Suppressor macrophage treated with lipopolysaccharide for 4 hours (primary cell): ENCODE results near the gene FPGS.

ENCODE experiments used
- DNase-seq: peaks from one replicate; pipeline ENCODE4 v3.0.0-alpha.2; 2020

The FPGS gene

DNA sequence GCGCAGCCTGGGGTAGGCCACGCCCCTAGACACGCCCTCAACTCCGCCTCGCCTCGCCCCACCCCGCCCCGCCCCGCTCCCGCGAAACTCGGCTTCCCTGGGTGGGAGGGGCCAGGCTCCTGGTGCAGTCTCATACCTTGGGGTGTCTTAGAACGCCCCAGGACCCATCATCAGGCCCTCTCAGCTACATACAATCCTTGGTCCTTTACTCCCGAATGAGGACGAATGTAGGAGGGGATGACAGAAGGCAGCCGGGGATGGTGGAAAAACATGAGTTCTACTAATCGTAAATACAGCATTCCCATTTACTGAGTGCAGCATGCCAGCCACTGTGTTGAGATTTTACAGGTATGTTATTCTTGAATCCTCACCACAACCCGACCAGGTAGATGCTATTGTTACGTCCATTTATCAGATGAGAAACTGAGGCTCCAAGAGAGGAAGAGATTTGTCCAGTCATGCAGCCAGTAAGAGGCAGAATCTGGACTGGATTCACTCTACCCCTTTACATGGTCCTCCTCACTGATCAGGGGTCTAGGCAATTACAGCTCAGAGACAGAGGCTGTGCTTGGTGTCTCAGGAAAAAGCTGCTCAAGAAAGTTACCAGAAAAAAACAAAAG is 31.0 kb upstream of the FPGS start:
- DNase-seq, result no peak

DNA sequence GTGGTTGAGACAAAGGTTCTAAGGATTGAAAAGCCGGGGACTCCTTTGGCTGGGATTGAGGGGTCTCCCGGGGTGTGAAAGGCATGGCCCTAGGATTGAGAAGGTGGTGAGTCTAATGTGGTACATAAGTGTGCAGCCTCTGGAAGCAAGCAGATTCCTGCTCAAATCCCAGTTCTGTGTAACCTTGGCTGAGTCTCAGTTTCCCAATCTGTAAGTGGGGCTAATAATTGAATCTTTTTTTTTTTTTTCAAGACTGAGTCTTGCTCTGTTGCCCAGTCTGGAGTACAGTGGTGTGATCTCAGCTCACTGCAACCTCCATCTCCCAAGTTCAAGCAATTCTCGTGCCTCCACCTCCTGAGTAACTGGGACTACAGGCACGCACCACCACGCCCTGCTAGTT is 30.1 kb upstream of the FPGS start:
- DNase-seq, result no peak

DNA sequence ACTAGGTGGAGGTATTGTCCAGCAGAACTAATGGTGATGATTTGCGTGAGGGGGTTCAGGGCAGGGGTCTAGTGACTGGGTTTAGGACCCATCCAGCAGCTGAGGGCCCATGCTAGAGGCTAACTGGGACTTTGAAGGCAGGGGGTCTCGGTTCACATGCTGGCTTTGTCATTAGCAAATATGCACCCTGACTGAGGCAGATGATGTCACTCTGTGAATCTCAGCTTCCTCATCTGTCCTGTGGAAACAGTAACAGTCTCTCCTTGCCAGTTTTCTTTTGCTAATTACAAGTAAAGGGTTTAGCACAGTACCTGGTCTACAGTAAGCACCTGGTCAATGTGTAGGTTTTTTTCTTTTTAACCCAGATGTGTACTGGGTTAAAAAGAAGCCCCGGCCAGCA is 29.4 kb upstream of the FPGS start:
- DNase-seq, result peak; percentile 59

DNA sequence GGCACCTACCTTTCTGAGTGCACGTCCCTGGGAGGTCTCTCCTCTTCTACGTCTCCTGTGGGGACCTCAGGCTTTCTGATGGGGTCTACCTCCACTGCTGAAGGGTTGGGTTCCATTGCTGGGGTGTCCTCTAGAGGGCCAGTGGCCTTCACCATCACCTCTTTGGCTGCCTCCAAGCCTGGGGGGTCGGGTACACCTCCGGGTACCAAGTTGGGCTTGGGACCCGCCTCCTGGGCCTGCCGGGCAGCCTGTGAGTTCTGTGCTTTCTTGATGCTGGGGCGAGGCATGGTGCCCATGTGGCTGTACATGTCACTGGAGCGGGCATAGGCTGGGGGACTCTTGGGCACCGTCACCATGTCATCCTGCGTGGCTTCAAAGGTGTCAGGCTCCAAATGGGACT is 28.7 kb upstream of the FPGS start:
- DNase-seq, result no peak

DNA sequence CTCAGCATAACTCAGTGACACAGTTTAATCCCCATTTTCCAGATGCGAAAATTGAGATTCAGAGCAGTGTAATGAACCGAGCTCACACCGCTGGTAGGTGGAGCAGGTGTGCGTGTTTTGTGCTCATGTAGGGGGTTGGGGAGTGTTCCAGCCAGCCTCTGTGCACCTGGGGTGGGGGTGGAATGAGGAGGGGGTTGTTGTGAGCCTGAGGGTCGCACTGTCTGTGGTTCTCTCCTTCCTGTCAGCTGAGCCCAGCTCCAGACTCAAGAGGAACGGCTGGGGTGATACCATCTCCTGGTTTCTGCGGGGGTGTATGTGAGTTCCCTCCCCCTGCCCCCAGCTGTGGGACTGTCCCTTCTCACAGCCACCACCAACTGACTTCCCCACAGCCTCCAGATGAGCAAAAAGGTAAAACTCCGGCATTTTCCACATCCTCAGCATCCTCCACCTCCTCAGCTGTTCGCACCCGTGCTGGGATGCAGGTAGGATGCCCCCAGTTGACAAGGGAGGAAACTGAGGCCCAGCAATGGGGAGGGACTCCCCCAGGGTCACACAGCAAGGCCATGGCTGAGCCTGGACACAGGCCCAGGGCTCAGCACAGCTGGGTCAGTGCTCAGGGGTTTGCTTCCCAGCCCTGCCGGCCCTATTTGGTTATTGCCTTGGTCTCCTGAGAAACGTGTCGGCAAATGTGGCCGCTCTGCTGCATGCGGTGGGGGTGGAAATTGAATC is 26.3 kb upstream of the FPGS start:
- peak; percentile 78 for DNase-seq

DNA sequence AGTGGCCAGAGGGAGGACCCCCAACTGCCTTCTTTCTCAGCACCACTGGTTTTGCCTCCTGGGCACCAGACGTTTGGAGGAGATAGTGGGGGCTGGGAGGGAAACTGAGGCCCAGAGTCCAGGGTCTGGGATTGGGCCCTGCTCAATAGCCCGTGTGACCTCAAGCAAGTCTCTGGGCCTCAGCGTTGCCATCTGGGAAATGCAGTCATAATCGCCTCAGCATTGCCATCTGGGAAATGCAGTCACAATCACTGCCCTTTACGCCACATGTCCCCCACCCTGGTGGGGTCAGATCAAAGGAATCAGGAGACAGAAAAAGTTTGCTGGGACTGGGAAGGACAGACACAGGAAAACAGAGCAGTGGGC is 25.8 kb upstream of the FPGS start:
- no peak for DNase-seq

DNA sequence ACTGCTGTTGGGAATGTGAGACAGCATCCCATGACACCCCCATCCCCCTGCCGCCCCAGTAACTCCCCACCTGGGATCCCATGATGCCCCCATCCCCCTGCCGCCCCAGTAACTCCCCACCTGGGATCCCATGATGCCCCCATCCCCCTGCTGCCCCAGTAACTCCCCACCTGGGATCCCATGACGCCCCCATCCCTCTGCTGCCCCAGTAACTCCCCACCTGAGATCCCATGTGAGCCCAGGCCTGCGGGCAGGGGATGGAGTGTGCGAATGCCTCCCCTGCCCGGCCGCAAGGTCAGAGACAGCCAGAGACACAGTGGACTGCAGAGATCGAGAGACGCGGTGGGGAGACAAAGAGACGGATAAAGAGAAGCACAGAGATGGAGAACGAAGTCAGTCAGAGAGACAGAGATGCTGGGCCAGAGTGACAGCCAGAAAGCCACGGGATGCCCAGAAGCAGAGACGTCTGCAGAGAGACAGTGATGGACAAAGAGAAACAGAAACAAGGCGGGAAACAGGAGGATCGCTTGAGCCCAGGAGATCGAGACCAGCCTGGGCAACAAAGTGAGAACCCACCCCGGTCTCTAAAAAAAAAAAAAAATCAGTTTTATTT is 25.2 kb upstream of the FPGS start:
- no peak for DNase-seq

DNA sequence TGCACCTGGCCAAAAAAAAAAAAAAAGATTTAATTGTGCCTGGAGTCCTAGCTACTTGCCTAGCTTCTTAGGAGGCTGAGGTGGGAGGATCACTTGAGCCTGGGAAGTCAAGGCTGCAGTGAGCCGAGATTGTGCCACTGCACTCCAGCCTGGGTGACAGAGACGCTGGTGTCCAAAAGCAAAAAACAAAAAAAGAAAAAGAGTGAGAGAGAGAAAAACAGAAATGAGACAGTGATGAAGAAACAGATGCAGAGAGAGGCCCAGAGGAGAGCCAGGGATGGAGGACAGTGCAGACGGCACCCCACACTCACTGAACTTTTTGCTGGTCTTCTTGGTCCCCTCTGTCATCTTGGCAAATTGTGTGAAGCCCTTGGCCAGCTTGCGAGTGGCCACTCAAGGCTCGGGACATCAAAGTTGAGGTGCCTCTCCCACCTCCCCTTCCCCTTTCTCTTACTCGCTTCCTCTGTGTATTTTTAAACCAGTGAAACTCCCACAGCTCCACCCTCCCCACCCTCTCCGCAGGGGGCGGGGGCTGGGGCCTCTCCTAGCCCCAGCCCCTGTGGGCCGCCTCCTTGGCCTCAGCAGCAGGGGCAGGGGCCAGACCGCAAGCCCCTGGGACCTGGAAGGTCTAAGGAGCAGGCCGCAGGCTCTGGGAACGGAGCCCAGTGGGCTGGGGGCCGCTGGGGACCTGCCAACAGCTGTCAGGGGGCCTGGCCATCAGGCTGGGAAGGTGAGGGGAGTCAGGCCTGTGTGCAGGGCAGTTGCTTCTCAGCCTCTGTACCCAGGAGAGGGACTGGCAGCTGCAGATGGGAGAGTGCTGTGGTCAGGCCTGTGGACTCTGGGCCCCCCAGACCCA is 24.2 kb upstream of the FPGS start, which contains the start of gene SH2D3C:
TSS of gene SH2D3C (minus strand) at position 387 of the 856 bp plus-strand sequence. CDS start at position 348, 39 bp downstream.
- DNase-seq, result peak; percentile 51

DNA sequence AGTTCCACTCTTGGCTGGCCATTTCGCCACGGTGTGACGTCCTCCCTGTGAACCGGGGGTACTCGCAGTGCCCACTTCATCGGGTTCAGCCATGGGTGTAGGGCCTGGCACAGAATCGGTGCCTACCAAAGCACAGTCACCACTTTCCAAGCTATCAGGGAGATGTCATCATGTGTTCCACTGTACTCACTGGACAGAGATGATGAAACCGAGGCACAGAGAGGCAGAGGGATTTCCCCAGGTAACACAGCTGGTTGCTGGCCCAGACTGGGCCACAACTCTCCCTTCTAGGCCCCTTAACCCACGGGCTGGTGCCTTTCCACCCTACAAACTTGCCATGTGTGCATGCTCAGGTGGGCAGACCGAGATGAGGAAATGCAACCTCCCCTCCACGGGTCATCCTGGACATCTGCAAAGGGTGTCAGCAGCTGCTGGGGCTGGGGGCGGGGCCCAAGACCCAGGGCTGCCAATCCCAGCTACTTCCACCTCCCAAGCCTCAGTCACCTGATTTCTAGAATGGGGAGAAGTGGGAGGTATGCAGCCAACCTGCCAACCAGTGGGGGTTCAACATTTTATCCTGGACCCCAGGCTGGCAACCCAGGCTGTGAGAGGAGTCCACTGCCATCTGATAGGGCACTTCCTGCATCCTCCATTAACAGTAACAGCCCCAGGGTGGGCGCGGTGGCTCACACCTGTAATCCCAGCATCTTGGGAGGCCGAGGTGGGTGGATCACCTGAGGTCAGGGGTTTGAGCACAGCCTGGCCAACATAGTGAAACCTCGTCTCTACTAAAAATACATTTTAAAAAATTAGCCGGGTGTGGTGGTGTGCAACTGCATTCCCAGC is 23.3 kb upstream of the FPGS start:
- DNase-seq, result peak; percentile 84

DNA sequence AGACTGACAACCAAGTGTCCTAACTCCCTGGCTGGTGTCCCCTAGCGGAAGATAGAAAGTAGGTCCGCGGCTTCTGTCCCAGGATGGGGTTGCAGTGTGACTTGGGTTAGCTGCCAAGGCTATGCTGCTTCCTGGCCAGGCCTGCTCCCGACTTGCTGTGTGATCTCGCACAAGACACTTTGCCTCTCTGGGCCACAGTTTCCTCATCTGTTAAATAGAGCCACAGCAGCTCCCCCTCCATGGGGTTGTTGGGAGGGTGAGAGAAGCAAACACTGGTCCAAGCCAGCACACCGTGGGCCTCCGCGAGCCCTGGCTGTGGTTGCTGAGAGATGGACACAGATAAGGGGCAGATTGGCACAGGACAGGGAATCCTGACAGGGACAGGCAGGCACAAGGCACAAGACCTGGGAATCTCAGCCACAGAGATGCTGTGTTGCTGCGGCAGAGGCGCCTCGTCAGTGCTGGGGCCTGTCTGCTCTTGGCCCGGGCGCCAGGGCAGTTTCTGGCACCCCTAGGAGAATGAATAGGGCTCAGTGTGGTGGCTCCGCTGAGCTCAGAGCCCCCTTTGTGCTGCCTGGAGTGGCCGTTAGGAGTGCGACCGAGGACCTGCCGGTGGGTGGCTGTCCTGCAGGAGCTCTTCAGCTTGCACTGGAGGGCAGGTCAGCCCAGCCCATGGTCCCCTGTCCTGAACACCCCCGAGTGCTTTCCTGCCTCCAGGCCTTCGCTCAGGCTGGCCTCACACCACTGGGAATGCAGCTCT is 22.4 kb upstream of the FPGS start:
- DNase-seq, result no peak

DNA sequence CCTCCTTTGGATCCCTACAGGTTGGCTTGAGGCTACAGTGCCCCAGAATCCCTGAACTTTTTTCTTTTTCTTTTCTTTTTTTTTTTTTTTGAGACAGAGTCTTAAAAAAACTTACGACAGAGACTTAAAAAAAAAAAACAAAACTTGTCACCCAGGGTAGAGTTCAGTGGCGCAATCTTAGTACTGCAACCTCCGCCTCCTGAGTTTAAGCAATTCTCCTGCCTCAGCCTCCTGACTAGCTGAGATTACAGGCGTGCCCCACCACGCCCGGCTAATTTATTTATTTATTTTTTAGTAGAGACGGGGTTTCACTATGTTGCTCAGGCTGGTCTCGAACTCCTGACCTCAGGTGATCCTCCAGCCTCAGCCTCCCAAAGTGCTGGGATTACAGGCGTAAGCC is 21.8 kb upstream of the FPGS start:
- peak; percentile 77 for DNase-seq

DNA sequence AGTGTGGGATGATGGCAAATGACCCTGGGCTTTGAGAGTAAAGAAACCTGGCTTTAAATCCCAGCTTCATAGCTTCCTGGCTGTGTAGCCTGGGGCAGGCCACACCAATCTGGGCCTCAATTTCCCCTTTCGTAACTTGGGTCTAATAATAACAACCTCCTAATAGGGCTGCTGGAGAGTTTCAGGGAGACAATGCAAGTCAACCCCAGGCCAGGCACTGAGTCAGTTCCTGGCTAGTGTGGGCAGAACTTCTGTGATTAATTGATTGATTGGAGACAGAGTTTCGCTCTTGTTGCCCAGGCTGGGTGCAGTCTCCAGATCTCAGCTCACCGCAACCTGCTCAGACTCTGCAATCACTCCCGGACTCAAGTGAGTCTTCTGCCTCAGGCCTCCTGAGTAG is 20.9 kb upstream of the FPGS start:
- no peak for DNase-seq

DNA sequence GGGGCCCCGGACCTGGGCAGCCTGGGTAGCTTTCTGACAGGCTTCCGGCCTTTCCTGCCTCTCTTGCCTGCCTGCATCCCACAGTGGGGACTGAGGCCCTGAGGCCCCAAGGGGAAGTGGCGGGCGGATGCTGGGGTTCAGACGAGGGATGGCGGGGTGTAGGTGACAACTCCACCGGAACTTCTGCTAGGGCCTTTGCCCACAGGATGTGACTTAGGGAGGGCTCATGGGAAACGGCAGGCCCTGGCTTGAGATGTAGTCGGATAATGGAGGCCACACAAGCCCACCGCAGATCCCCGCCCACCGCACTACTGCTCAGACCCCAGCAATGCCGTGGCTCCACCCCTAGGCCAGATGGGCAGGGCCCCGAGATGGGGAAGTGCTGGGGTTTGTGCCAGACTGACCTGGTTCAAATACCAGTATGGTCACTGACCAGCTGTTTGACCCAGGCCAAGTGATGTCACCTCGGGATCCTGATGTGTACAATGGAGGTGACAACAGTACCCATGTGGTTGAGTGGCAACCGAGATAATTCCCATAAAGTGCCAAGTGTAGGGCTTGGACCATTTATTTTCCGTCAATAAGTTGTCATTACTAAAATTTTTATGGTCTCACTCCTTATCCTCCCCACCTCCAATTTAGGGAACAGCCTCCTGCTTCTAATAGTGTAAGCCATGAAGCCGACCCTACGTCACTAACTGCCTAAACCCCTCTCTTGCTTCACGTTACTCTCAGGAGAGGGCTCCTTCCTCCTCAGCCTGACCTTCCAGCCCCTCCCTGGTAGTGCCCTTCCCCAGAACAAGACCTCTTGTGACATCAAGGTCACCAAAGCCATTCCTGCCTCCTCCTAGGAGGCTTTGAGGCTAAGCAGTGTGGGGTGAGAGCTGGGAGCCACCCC is 19.3 kb upstream of the FPGS start:
- DNase-seq, result peak; percentile 70

DNA sequence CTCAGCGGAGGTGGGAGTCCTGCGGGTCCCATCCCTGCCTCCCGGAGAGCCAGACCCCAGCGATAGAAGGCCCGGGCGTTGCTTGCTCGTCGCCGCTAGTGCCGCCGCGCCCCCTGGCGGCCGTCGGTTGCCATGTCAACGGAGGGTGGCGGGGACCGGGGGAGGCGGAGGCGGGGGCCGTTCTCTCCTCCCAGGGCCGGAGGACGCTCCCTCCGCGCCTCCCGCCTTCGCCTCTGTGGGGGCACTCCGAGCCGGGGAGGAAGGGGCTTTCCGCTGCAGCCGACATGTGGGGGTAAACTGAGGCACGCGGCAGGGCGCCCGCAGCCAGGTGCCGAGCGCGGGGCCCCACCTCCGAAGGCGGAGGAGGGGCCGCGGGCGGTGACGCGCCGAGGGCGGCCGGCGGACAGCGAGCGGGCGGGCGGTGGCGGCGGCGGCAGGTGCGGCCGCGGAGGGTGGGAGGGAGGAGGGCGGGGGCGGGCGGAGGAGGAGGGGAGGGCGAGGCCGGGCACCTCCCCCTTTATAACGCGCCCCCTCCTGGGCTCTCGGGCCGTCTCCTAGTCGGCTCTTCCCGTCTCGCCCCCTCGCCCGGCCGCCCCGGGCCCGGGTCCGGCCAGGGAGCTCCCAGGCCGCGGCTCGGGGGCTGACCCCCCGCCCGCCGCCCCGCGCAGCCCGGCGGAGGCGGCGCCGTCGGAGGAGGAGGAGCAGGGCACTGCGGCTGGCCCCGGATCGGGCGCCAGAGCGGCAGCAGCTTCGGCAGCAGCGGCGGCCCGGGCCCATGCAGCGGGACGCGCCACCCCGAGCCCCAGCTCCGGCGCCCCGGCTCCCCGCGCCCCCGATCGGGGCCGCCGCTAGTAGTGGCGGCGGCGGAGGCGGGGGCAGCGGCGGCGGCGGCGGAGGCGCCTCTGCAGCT is 17.4 kb upstream of the FPGS start:
- DNase-seq, result peak; percentile 86

DNA sequence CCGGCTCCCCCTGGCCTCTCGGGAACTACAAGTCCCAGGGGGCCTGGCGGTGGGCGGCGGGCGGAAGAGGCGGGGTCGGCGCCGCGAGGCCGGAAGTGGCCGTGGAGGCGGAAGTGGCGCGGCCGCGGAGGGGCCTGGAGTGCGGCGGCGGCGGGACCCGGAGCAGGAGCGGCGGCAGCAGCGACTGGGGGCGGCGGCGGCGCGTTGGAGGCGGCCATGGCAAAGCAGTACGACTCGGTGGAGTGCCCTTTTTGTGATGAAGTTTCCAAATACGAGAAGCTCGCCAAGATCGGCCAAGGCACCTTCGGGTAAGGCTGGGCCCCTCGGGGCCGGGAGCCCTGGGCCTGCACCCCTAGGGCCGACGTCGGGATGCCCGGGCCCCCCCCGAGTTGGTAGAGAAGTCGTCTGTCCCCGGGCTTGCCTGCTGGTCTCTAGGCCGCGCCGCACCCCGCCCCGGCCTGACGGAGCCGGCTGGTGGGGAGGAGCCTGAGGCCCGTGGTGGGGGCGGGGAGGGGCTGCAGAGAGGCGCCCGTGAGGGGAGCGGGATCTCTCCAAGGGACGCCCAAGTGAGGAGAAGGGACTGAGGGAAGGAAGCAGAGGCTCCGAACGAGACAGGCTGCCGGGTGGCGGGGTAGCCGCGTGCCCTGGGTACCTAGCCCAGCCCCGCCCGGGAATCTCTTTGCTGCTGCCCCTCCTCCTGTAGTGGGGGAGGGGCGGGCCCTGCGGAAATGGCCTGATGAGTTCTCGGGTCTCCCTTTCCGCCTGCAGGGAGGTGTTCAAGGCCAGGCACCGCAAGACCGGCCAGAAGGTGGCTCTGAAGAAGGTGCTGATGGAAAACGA is 16.5 kb upstream of the FPGS start, which contains the start of gene CDK9:
TSS of gene CDK9 (plus strand) at position 102 of the 840 bp plus-strand sequence. CDS start at position 217, 115 bp downstream.
- DNase-seq, result peak; percentile 97

DNA sequence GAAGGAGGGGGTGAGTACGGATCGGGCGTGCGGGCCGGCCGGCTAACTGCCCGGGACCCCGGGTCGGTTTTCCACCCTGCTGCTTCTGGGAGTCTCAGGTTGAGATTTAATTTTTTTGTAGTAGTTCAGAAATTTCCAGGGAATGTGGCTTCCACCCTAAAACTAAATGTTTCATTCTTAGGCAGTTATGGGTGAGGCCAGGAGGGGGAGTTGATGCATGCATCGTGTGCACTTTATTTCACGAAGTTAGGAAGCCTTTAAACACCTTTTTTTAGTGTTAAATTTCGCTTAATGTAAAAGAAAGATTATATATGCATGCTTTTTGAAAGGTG is 15.9 kb upstream of the FPGS start:
- DNase-seq, result no peak

DNA sequence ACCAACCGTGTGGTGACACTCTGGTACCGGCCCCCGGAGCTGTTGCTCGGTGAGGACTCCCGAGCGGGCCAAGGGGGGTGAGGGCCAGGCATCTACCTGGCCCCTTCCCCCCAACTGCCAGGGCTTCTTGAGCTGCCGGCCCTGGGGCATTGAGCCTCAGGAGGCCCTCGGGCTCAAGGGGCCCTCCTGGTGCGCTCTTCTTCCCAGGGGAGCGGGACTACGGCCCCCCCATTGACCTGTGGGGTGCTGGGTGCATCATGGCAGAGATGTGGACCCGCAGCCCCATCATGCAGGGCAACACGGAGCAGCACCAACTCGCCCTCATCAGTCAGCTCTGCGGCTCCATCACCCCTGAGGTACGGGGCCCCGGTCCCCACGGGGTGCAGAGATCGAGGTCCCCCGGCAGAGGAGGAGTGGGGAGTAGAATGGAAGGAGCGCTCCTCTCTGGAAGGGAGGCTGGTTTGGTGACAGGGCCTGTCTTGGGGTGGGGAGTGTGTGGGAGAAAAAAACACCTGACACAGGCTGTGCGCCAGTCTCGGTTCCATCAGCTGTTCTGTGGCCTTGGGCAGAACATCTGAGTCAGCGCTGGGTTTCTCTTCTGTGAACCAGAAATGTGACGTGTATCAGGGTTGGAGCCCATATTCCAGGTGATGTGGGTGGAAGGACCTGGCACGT is 14.2 kb upstream of the FPGS start:
- no peak for DNase-seq

DNA sequence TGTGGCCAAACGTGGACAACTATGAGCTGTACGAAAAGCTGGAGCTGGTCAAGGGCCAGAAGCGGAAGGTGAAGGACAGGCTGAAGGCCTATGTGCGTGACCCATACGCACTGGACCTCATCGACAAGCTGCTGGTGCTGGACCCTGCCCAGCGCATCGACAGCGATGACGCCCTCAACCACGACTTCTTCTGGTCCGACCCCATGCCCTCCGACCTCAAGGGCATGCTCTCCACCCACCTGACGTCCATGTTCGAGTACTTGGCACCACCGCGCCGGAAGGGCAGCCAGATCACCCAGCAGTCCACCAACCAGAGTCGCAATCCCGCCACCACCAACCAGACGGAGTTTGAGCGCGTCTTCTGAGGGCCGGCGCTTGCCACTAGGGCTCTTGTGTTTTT is 13.5 kb upstream of the FPGS start:
- no peak for DNase-seq
